A549 treated with RU486 at 1 μM for 4 hours (cell line): Measurements from ENCODE around the gene LYRM9. TPM values are rescaled to one million over a fixed set of nuclear protein-coding genes. Genes with fewer than 3 reads are reported as not detected.

Experiments
- total RNA-seq: library from RNA; stranded (reverse); fragments of 200-300 nt; extraction: Qiagen RNA extraction; gene quantifications from 5 replicates; pipeline ENCODE4 v1.2.3, GENCODE V29; 2022; ENCODE audit warnings: low read depth

Gene LYRM9
- total RNA-seq = 0.65 to 2.4 TPM (median 2.2 TPM) in 5 replicates

GRCh38 chr17:27892866-27893769 lies at the start of gene LYRM9:
Gene LYRM9, minus strand, starts transcription at chr17:27893365. Its CDS starts 10,671 bp downstream, at chr17:27882694.

Other genes starting within 250 kb of the LYRM9 start
- 0.11 to 0.19 TPM (median 0.16 TPM) in 5 replicates for gene NOS2, start 92.8 kb downstream of the LYRM9 start, total RNA-seq
- gene NLK, start 149.3 kb upstream of the LYRM9 start, total RNA-seq = 6.8 to 11.2 TPM (median 9.7 TPM) in 5 replicates